Naive thymus-derived CD4-positive, alpha-beta T cell (primary cell): ENCODE measurements around the gene DOCK8. TPM values are rescaled to one million over a fixed set of nuclear protein-coding genes. Genes with fewer than 3 reads are reported as not detected.

Experiments used
- ATAC-seq: fragments of 150-1000 bp; cut with Tn5 transposase; 2 replicates; pipeline ENCODE4 v1.10.0; 2021; ENCODE audit warnings: mild to moderate bottlenecking, moderate library complexity
- CTCF ChIA-PET: fragments of 350-600 bp; sonication (Branson Sonifier 250); formaldehyde crosslinking; loops from one replicate; lab custom pipeline; 2021; ENCODE audit warnings: antibody characterized with exemption; lab: Charles Lee
- POLR2A ChIA-PET: fragments of 350-600 bp; sonication (Branson Sonifier 250); formaldehyde crosslinking; loops from one replicate; lab custom pipeline; 2021; ENCODE audit warnings: antibody characterized with exemption, inconsistent platforms; lab: Charles Lee
- DNase-seq, 9 donors: peaks; one replicate each; pipeline versions ENCODE4 v3.0.0 to v3.0.0-alpha.2; 2020 to 2022; ENCODE audit warnings: mixed read lengths in 1 of 9
- H3K27ac ChIP-seq: one replicate; pipeline ENCODE4 v1.7.0; 2013; ENCODE audit warnings: mild to moderate bottlenecking, low read depth, low read length, moderate library complexity
- H3K27me3 ChIP-seq, 2 donors: one replicate each; pipeline ENCODE4 v1.7.0; 2013; ENCODE audit warnings: low read length in 2 of 2, mild to moderate bottlenecking in 2 of 2, moderate library complexity in 2 of 2; ENCODE audit not compliant: control insufficient read depth in 2 of 2, insufficient read depth in 2 of 2
- H3K36me3 ChIP-seq, 3 experiments: 1 replicate in 2 of 3; 2 replicates in 1 of 3; pipeline ENCODE4 v1.7.0; 2013; ENCODE audit warnings: low read length in 3 of 3, mild to moderate bottlenecking in 3 of 3, moderate library complexity in 1 of 3; ENCODE audit not compliant: insufficient read depth in 3 of 3, control insufficient read depth in 2 of 3
- H3K4me1 ChIP-seq, 2 donors: one replicate each; pipeline ENCODE4 v1.7.0; 2013; ENCODE audit warnings: low read length in 2 of 2, mild to moderate bottlenecking in 2 of 2, moderate library complexity in 1 of 2; ENCODE audit not compliant: control insufficient read depth in 2 of 2, insufficient read depth in 2 of 2
- H3K4me3 ChIP-seq: 2 replicates; pipeline ENCODE4 v1.7.0; 2013; ENCODE audit warnings: mild to moderate bottlenecking, low read length
- H3K9me3 ChIP-seq, 3 experiments: 1 replicate in 2 of 3; 2 replicates in 1 of 3; pipeline ENCODE4 v1.7.0; 2013; ENCODE audit warnings: low read length in 3 of 3; ENCODE audit not compliant: control insufficient read depth in 2 of 3
- H3K27ac Mint-ChIP-seq, 9 donors: one replicate each; pipeline ENCODE4 v1.8.0; 2020 to 2022; ENCODE audit warnings: mixed read lengths in 9 of 9, mild to moderate bottlenecking in 8 of 9, moderate library complexity in 5 of 9, inconsistent platforms in 2 of 9
- H3K27me3 Mint-ChIP-seq, 5 donors: one replicate each; pipeline ENCODE4 v1.8.0; 2021 to 2022; ENCODE audit warnings: mixed read lengths in 5 of 5, mild to moderate bottlenecking in 1 of 5
- H3K36me3 Mint-ChIP-seq, 5 donors: one replicate each; pipeline ENCODE4 v1.8.0; 2020 to 2022; ENCODE audit warnings: mixed read lengths in 5 of 5, mild to moderate bottlenecking in 3 of 5, inconsistent platforms in 1 of 5
- H3K4me1 Mint-ChIP-seq, 7 donors: one replicate each; pipeline ENCODE4 v1.8.0; 2020 to 2022; ENCODE audit warnings: mixed read lengths in 7 of 7, mild to moderate bottlenecking in 3 of 7, inconsistent platforms in 1 of 7
- H3K4me3 Mint-ChIP-seq, 10 donors: one replicate each; pipeline ENCODE4 v1.8.0; 2020 to 2022; ENCODE audit warnings: mild to moderate bottlenecking in 10 of 10, mixed read lengths in 10 of 10, moderate library complexity in 6 of 10, inconsistent platforms in 2 of 10
- H3K9me3 Mint-ChIP-seq, 11 donors: one replicate each; pipeline ENCODE4 v1.8.0; 2020 to 2022; ENCODE audit warnings: mixed read lengths in 11 of 11, mild to moderate bottlenecking in 4 of 11, inconsistent platforms in 1 of 11, moderate library complexity in 1 of 11
- intact Hi-C, 2 donors: fragments of 100-400 bp; cut with micrococcal nuclease; formaldehyde crosslinking; loops; one replicate each; pipeline ENCODE4 v1.15.1; 2023
- polyA plus RNA-seq, 2 donors: library from polyadenylated mRNA; unstranded; fragments of 300-500 nt; fragmentation: Illumina TruSeq; gene quantifications; one replicate each; pipeline ENCODE4 v1.2.3, GENCODE V29; 2021
- total RNA-seq, 6 experiments: library from RNA in 5 of 6; stranded (reverse) in 5 of 6; gene quantifications; 1 replicate in 5 of 6; 2 replicates in 1 of 6; pipeline ENCODE4 v1.2.3 and lab custom pipeline; 2021 to 2026

Gene DOCK8
- total and polyA plus RNA-seq, 7 experiments from 2014 or later = 47.7 to 294 (median 225) TPM

DNA sequence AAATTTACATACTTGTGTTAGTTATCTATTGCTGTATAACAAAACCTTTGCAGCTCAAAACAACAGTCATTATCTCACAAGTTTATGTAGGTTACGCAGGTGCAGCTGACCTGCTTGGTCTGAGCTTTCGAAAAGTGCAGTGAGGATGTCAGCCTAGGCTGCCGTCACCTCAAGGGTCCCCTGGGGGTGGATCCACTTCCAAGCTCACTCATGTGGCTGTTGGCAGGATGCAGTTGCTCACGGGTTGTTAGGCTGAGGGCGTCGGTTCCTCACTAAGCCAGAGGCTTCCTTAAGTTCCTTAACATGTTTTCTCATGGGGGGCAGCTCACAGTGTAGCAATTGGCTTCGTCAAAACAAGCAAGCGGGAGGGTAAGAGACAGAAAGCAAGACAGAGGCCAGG, 139.8 kb downstream of the DOCK8 start:
- Histone ChIP-seq H3K27me3 (no peaks in the 10 kb centered on the region), H3K4me1 (peaks cover 0 to 8% of the 10 kb centered on the region in 2 donors), H3K27ac (no peak overlapping the region), H3K4me3 (no peak overlapping the region), H3K9me3 (no peaks in the 10 kb centered on the region), H3K36me3 (peaks cover 0 to 58% (median 14%) of the 10 kb centered on the region in 3 experiments)
- Mint-ChIP-seq H3K27ac (peak overlapping the region in 8 of 9 donors; percentile 14 to 90 (median 62)), H3K27me3 (no peaks in the 10 kb centered on the region), H3K9me3 (no peaks in the 10 kb centered on the region), H3K4me1 (peaks cover 20 to 63% (median 50%) of the 10 kb centered on the region in 7 donors), H3K36me3 (peaks cover 4 to 34% (median 30%) of the 10 kb centered on the region in 5 donors), H3K4me3 (no peak overlapping the region)
- CTCF ChIA-PET = no interaction called here
- DNase-seq (peak in 1 of 9 donors; percentile 17), ATAC-seq (no peak)
- intact Hi-C loops = no loop called here
- POLR2A ChIA-PET = no interaction called here

DNA sequence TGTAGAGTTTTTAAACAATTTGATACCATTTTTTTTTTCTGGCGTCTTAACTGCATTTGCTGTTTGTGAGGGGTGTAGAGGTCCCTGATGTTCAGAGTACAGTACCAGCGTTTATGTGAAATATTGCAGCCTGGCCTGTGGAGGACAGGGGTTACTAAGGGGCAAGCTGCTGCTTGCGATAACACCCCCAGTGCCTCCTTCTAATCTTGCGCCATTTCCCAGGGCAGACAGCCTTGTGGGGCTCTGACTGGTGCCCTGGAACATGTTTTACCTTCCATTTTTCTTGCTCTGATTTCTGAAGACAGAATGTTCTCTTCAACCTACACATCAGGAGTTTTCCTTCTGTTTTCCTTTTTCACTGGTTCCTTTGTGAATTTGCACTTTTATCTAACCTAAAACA, 142.9 kb downstream of the DOCK8 start:
- ChIA-PET CTCF (no interaction called here), POLR2A (no interaction called here)
- H3K9me3 Mint-ChIP-seq = no peaks in the 10 kb centered on the region
- no peak overlapping the region for H3K4me3 Mint-ChIP-seq
- no peak overlapping the region for H3K27ac ChIP-seq
- no peaks in the 10 kb centered on the region for H3K9me3 ChIP-seq
- H3K27ac Mint-ChIP-seq = peak overlapping the region in 7 of 9 donors; percentile 23 to 83 (median 63)
- H3K27me3 Mint-ChIP-seq = no peaks in the 10 kb centered on the region
- no peaks in the 10 kb centered on the region for H3K4me1 ChIP-seq
- H3K36me3 ChIP-seq = peaks cover 0 to 53% (median 4%) of the 10 kb centered on the region in 3 experiments
- no peak for DNase-seq
- H3K36me3 Mint-ChIP-seq = peaks cover 12 to 34% (median 21%) of the 10 kb centered on the region in 5 donors
- H3K4me3 ChIP-seq = no peak overlapping the region
- H3K27me3 ChIP-seq = no peaks in the 10 kb centered on the region
- peaks cover 5 to 36% (median 26%) of the 10 kb centered on the region in 7 donors for H3K4me1 Mint-ChIP-seq
- ATAC-seq = no peak
- intact Hi-C loops = no loop called here

DNA sequence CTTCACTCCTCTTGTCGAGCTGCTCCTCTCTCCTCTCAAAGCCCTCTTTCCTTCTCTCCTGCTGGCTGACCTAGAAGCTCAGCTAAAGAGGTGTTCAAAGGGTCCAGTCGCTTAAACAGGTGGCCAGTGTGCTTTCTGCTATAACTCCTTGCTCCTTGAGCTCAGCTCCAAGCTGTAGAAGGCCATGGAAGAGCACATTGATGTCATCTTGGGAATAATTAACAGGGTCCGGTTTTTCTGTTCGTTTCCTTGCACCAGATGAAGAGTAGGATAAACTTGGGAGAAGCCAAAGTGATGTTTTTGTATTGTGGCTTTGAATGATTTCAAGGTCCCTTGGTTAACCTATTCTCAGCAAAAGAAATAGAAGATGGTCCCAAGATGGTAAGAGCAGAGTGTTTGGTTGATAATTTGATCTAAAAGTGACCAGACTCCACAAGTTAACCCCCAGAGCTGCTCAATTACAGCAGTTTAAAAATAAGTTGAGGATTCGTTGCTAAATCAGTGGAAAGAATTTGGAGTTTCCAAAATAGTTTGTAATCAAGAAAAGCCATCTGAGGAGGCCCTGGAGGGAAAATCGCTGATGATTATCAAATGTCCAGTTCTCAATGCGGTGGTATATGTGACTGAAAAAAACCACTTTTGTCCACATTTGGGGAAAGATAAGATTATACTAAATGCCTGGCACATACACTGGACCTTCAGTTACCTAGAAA, 148.1 kb downstream of the DOCK8 start:
- ATAC-seq (no peak), DNase-seq (no peak)
- Histone ChIP-seq H3K27ac (no peak overlapping the region), H3K4me1 (no peaks in the 10 kb centered on the region), H3K36me3 (peaks cover 5 to 74% (median 12%) of the 10 kb centered on the region in 3 experiments), H3K27me3 (no peaks in the 10 kb centered on the region), H3K9me3 (no peaks in the 10 kb centered on the region), H3K4me3 (no peak overlapping the region)
- CTCF ChIA-PET = no interaction called here
- peaks cover 16 to 54% (median 47%) of the 10 kb centered on the region in 5 donors for H3K36me3 Mint-ChIP-seq
- intact Hi-C loops = loop anchor here in 1 of 2 donors (5.0 kb wide), 1 partner anchor 35 kb away; no protein-coding TSS in a partner anchor
- peak overlapping the region in 6 of 9 donors; percentile 14 to 88 (median 59) for H3K27ac Mint-ChIP-seq
- H3K4me3 Mint-ChIP-seq = no peak overlapping the region
- H3K27me3 Mint-ChIP-seq = no peaks in the 10 kb centered on the region
- POLR2A ChIA-PET = interaction anchor here (0.6 kb wide), 1 partner anchor 17 kb away, joined by 4 read pairs; no protein-coding TSS in a partner anchor
- H3K4me1 Mint-ChIP-seq = peaks cover 0 to 13% (median 5%) of the 10 kb centered on the region in 7 donors
- H3K9me3 Mint-ChIP-seq = peaks cover 0 to 1% (median 0%) of the 10 kb centered on the region in 11 donors

DNA sequence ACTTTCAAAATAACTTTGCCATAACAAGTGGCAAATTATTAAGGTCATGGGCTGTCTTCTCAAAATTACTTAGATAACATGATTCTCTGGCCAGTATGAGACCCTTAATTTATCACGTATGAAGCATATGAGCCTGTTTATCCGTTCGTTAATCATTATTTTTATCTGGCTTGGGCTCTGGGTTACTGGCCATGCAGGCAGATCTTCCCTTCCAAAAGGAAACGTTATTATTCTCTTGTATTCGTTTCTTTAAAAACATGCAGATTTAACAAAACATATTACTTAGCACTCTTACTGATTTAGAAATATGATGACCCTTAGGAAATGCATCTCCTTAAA, 148.6 kb downstream of the DOCK8 start:
- Mint-ChIP-seq H3K4me1 (peaks cover 0 to 13% (median 4%) of the 10 kb centered on the region in 7 donors), H3K4me3 (no peak overlapping the region), H3K36me3 (peaks cover 16 to 59% (median 50%) of the 10 kb centered on the region in 5 donors), H3K27me3 (no peaks in the 10 kb centered on the region), H3K27ac (peak overlapping the region in 5 of 9 donors; percentile 2 to 88 (median 67)), H3K9me3 (peaks cover 0 to 1% (median 0%) of the 10 kb centered on the region in 11 donors)
- no peak for ATAC-seq
- Histone ChIP-seq H3K4me1 (no peaks in the 10 kb centered on the region), H3K27me3 (no peaks in the 10 kb centered on the region), H3K27ac (no peak overlapping the region), H3K4me3 (no peak overlapping the region), H3K9me3 (no peaks in the 10 kb centered on the region), H3K36me3 (peaks cover 5 to 79% (median 14%) of the 10 kb centered on the region in 3 experiments)
- intact Hi-C loops = loop anchor here in 1 of 2 donors (5.0 kb wide), 1 partner anchor 34 kb away; no protein-coding TSS in a partner anchor
- no peak for DNase-seq
- ChIA-PET POLR2A (no interaction called here), CTCF (no interaction called here)

DNA sequence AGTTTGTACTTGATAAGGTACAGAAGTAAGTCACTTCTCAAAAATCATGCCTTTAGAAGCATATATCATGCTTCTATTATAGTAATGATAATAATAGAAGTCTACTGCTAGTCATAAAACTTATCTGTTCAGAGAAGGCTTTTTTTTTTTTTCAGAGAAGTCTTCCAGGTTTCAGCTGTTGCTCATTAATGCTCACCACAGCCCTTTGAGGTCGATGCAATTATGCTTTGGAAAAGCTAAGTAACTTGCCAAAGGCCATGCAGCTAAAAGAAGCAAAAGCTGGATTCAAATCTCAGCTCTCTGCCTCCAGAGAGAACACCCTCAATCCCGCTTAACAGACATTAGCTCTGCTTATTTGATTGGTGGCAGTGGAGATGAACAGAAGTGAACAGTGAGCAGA, 150.8 kb downstream of the DOCK8 start:
- H3K27me3 Mint-ChIP-seq = no peaks in the 10 kb centered on the region
- Histone ChIP-seq H3K9me3 (no peaks in the 10 kb centered on the region), H3K4me1 (no peaks in the 10 kb centered on the region), H3K4me3 (no peak overlapping the region), H3K27me3 (no peaks in the 10 kb centered on the region), H3K27ac (no peak overlapping the region), H3K36me3 (peaks cover 16 to 92% (median 20%) of the 10 kb centered on the region in 3 experiments)
- peaks cover 20 to 76% (median 59%) of the 10 kb centered on the region in 5 donors for H3K36me3 Mint-ChIP-seq
- H3K9me3 Mint-ChIP-seq = peaks cover 0 to 1% (median 0%) of the 10 kb centered on the region in 11 donors
- intact Hi-C loops = no loop called here
- no peak overlapping the region for H3K4me3 Mint-ChIP-seq
- ATAC-seq (no peak), DNase-seq (no peak)
- H3K4me1 Mint-ChIP-seq = peaks cover 0 to 13% (median 4%) of the 10 kb centered on the region in 7 donors
- H3K27ac Mint-ChIP-seq = peak overlapping the region in 2 of 9 donors; percentile 26 to 66
- CTCF ChIA-PET = interaction anchor here (0.7 kb wide), 1 partner anchor 235 kb away, joined by 3 read pairs; no protein-coding TSS in a partner anchor
- POLR2A ChIA-PET = no interaction called here

DNA sequence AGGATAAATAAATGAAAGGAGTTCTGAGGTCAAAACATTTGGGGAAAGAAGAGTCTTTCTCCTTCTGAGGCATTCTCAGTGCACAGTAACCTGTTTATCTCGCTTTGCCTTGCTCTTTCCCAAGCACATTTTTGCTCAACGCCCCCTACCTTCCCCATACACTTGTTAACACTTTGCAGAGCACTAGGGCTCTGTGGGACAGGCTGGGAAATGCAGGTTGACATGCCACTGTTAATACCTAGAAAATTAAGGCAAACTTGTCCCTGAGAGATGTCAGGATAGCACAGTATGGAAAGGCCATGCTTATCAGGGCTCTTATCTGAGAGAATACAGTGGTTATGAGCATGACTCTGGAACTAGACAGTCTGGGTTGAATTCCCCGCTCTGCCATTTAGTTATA, 152.0 kb downstream of the DOCK8 start:
- H3K9me3 Mint-ChIP-seq = peaks cover 0 to 1% (median 0%) of the 10 kb centered on the region in 11 donors
- ChIA-PET CTCF (no interaction called here), POLR2A (no interaction called here)
- intact Hi-C loops = no loop called here
- H3K4me3 Mint-ChIP-seq = no peak overlapping the region
- peaks cover 15 to 72% (median 60%) of the 10 kb centered on the region in 5 donors for H3K36me3 Mint-ChIP-seq
- ATAC-seq = no peak
- Histone ChIP-seq H3K27ac (no peak overlapping the region), H3K36me3 (peaks cover 27 to 92% (median 27%) of the 10 kb centered on the region in 3 experiments), H3K4me1 (no peaks in the 10 kb centered on the region), H3K27me3 (no peaks in the 10 kb centered on the region), H3K4me3 (no peak overlapping the region), H3K9me3 (no peaks in the 10 kb centered on the region)
- DNase-seq = no peak
- H3K27ac Mint-ChIP-seq = peak overlapping the region in 2 of 9 donors; percentile 27 to 73
- H3K4me1 Mint-ChIP-seq = peaks cover 0 to 13% (median 0%) of the 10 kb centered on the region in 7 donors
- no peaks in the 10 kb centered on the region for H3K27me3 Mint-ChIP-seq
